Neural progenitor cell (in vitro differentiated cells): ENCODE data around the gene LCMT1. TPM values are rescaled to one million over a fixed set of nuclear protein-coding genes. Genes with fewer than 3 reads are reported as not detected.

ENCODE experiments used
- DNase-seq: peaks from one replicate; pipeline ENCODE4 v3.0.0-alpha.2; 2016; ENCODE audit warnings: low spot score
- H2AFZ ChIP-seq: fragments of 200-600 bp; sonication (generic); replicated peaks from 2 replicates; pipeline ENCODE4 v1.6.1; 2016; ENCODE audit warnings: antibody characterized with exemption
- H3F3A ChIP-seq: fragments of 200-600 bp; sonication (generic); 2 replicates; pipeline ENCODE4 v1.6.1; 2016; ENCODE audit warnings: antibody characterized with exemption, low read depth
- H3K27ac ChIP-seq: fragments of 200-600 bp; sonication (generic); 2 replicates; pipeline ENCODE4 v1.5.1; 2016; ENCODE audit warnings: mild to moderate bottlenecking
- H3K27me3 ChIP-seq: fragments of 200-600 bp; sonication (generic); 2 replicates; pipeline ENCODE4 v1.6.1; 2016; ENCODE audit warnings: mild to moderate bottlenecking, moderate library complexity
- H3K36me3 ChIP-seq: fragments of 200-600 bp; sonication (generic); 2 replicates; pipeline ENCODE4 v1.5.1; 2016
- H3K4me1 ChIP-seq: fragments of 200-600 bp; sonication (generic); 2 replicates; pipeline ENCODE4 v1.6.1; 2016; ENCODE audit warnings: mixed run types
- H3K4me2 ChIP-seq: fragments of 200-600 bp; sonication (generic); 2 replicates; pipeline ENCODE4 v1.6.1; 2016
- H3K4me3 ChIP-seq: fragments of 200-600 bp; sonication (generic); 2 replicates; pipeline ENCODE4 v1.5.1; 2016
- H3K79me2 ChIP-seq: fragments of 200-600 bp; sonication (generic); 2 replicates; pipeline ENCODE4 v1.6.1; 2016; ENCODE audit warnings: low read depth
- H3K9ac ChIP-seq: fragments of 200-600 bp; sonication (generic); 2 replicates; pipeline ENCODE4 v1.6.1; 2016
- H3K9me3 ChIP-seq: fragments of 200-600 bp; sonication (generic); 2 replicates; pipeline ENCODE4 v1.5.1; 2016; ENCODE audit warnings: low read depth
- H4K20me1 ChIP-seq: fragments of 200-600 bp; sonication (generic); 2 replicates; pipeline ENCODE4 v1.6.1; 2016; ENCODE audit warnings: low read depth
- H3K27ac Mint-ChIP-seq: 3 replicates; pipeline ENCODE4 v1.8.0; 2021; ENCODE audit warnings: mixed read lengths
- H3K27me3 Mint-ChIP-seq: 2 replicates; pipeline ENCODE4 v1.8.0; 2022; ENCODE audit warnings: low read depth, mild to moderate bottlenecking, inconsistent platforms, moderate library complexity, mixed read lengths; ENCODE audit not compliant: insufficient read depth
- H3K36me3 Mint-ChIP-seq: 3 replicates; pipeline ENCODE4 v1.8.0; 2021; ENCODE audit warnings: mixed read lengths
- H3K4me1 Mint-ChIP-seq: 3 replicates; pipeline ENCODE4 v1.8.0; 2021; ENCODE audit warnings: mixed read lengths
- H3K4me3 Mint-ChIP-seq: 3 replicates; pipeline ENCODE4 v1.8.0; 2021; ENCODE audit warnings: mild to moderate bottlenecking, moderate library complexity, mixed read lengths
- H3K9me3 Mint-ChIP-seq: 3 replicates; pipeline ENCODE4 v1.8.0; 2020; ENCODE audit warnings: mixed read lengths
- CTCF ChIP-seq: fragments of 200-600 bp; sonication (generic); IDR thresholded peaks from 2 replicates; pipeline ENCODE4 v1.5.1; 2017; ENCODE audit warnings: antibody characterized with exemption, mild to moderate bottlenecking
- EZH2 ChIP-seq: fragments of 200-600 bp; sonication (generic); IDR thresholded peaks from 2 replicates; pipeline ENCODE4 v1.6.1; 2017; ENCODE audit warnings: antibody characterized with exemption, mild to moderate bottlenecking, moderate library complexity
- EZH2phosphoT487 ChIP-seq: fragments of 200-600 bp; sonication (generic); IDR thresholded peaks from 2 replicates; pipeline ENCODE4 v1.6.1; 2017; ENCODE audit warnings: antibody characterized with exemption
- small RNA-seq: library from RNA; depleted of rRNA; stranded (forward); fragments of <200 nt; gene quantifications from one replicate; pipeline ENCODE3, GENCODE V24; 2015
- total RNA-seq: library from RNA; depleted of rRNA; stranded (reverse); fragments of >200 nt; gene quantifications from 2 replicates; pipeline ENCODE4 v1.2.3, GENCODE V29; 2015; ENCODE audit warnings: low replicate concordance

Gene LCMT1
- total RNA-seq, 1 donor from 2014 or later = 73.4 TPM

- H3K27ac Mint-ChIP-seq = no peak overlapping the region
- H3K27ac ChIP-seq = no peak overlapping the region
- H3K4me1 ChIP-seq = no peaks in the 10 kb centered on the region
- no peaks in the 10 kb centered on the region for H3K27me3 Mint-ChIP-seq
- no peaks in the 10 kb centered on the region for H3K9me3 Mint-ChIP-seq
- H3K9me3 ChIP-seq = no peaks in the 10 kb centered on the region
- no peaks in the 10 kb centered on the region for H4K20me1 ChIP-seq
- no peaks in the 10 kb centered on the region for H3K4me1 Mint-ChIP-seq
- H3K27me3 ChIP-seq = no peaks in the 10 kb centered on the region
- DNase-seq = no peak
- H3K4me2 ChIP-seq = no peak overlapping the region
- H3K4me3 ChIP-seq = no peak overlapping the region
- H3K36me3 ChIP-seq = no peaks in the 10 kb centered on the region
- no peaks in the 10 kb centered on the region for H3K36me3 Mint-ChIP-seq
- no peak for TF ChIP-seq EZH2
- no peak for TF ChIP-seq EZH2phosphoT487
- no peak for TF ChIP-seq CTCF
- no peak overlapping the region for H3K9ac ChIP-seq
- H3F3A ChIP-seq = no peaks in the 10 kb centered on the region
- H2AFZ ChIP-seq = no peak overlapping the region
- H3K4me3 Mint-ChIP-seq = no peak overlapping the region
- H3K79me2 ChIP-seq = no peaks in the 10 kb centered on the region
Measured at GRCh38 chr16:25224731-25225319, 113.3 kb downstream of the LCMT1 start.

Small RNA genes lying within 50 kb of the gene (small RNA-seq; reads per million reads assigned to genes)
- gene RN7SL557P = not detected

Other genes with a start within 250 kb of the LCMT1 start
- gene ARHGAP17, start 96.4 kb upstream of the LCMT1 start, total RNA-seq = 33.1 and 53.9 TPM in 2 replicates
- gene AQP8, start 105.2 kb downstream of the LCMT1 start, total RNA-seq = not detected in 2 replicates
- 11.8 and 11.9 TPM in 2 replicates for gene ZKSCAN2, start 146.1 kb downstream of the LCMT1 start, total RNA-seq